Tibial artery (tissue), 4 donors: ENCODE data around the gene ALS2.
"Not testable (repeated sequence)": the region's sequence is repeated elsewhere in the genome, so short reads cannot be mapped to it uniquely, and the experiment has no call there.

ENCODE experiments used
- DNase-seq, 2 donors: peaks; one replicate each; pipeline ENCODE4 v3.0.0-alpha.2; 2019
- H3K27ac ChIP-seq, 2 donors: fragments of 200-600 bp; sonication (generic) in 1 of 2; 1 replicate in 1 of 2; 2 replicates in 1 of 2; pipeline ENCODE4 v1.5.1; 2018 to 2019; ENCODE audit warnings: mild to moderate bottlenecking in 1 of 2
- H3K27me3 ChIP-seq, 2 donors: fragments of 200-600 bp; sonication (generic) in 1 of 2; one replicate each; pipeline versions ENCODE4 v1.5.1 to v1.6.0; 2016 to 2019
- H3K36me3 ChIP-seq, 3 donors: fragments of 200-600 bp; sonication (generic) in 2 of 3; one replicate each; pipeline ENCODE4 v1.5.1; 2016 to 2019; ENCODE audit warnings: mild to moderate bottlenecking in 2 of 3
- H3K4me1 ChIP-seq, 4 donors: fragments of 200-600 bp; sonication (generic) in 2 of 4; 1 replicate in 3 of 4; 2 replicates in 1 of 4; pipeline ENCODE4 v1.5.1; 2016 to 2019
- H3K4me3 ChIP-seq, 2 donors: fragments of 200-600 bp; sonication (generic) in 1 of 2; 1 replicate in 1 of 2; 2 replicates in 1 of 2; pipeline ENCODE4 v1.5.1; 2018 to 2019; ENCODE audit warnings: mild to moderate bottlenecking in 2 of 2
- H3K9me3 ChIP-seq, 3 donors: fragments of 200-600 bp; sonication (generic) in 1 of 3; one replicate each; pipeline ENCODE4 v1.5.1; 2016 to 2019
- CTCF ChIP-seq, 2 experiments: fragments of 200-600 bp in 1 of 2; fragments of 450-650 bp in 1 of 2; IDR thresholded peaks; one replicate each; pipeline ENCODE4 v1.5.1; 2017 to 2019; ENCODE audit warnings: antibody characterized with exemption in 2 of 2, mild to moderate bottlenecking in 1 of 2, moderate library complexity in 1 of 2
- intact Hi-C: fragments of 100-400 bp; cut with DNase I; formaldehyde crosslinking; loops from one replicate; pipeline ENCODE4 v1.15.0; 2023; ENCODE audit warnings: low total_unique reads

The ALS2 gene

GRCh38 chr2:201808027-201808426, 27.3 kb upstream of the ALS2 start:
- H3K27ac ChIP-seq, result peak overlapping the region; percentile 79 to 84
- no peak for TF ChIP-seq CTCF (IDR thresholded peaks at IDR 0.05)
- intact Hi-C loops, result no loop called here

GRCh38 chr2:201807452-201807999, 26.8 kb upstream of the ALS2 start:
- intact Hi-C loops, result no loop called here
- Histone ChIP-seq H3K27me3 (no peaks in the 10 kb centered on the region), H3K27ac (peak overlapping the region; percentile 79 to 84), H3K36me3 (no peaks in the 10 kb centered on the region), H3K9me3 (no peaks in the 10 kb centered on the region), H3K4me1 (peaks cover 0 to 30% (median 17%) of the 10 kb centered on the region in 4 donors), H3K4me3 (no peak overlapping the region)
- TF ChIP-seq CTCF (IDR thresholded peaks at IDR 0.05), result no peak
- peak; percentile 61 to 74 for DNase-seq

More at GRCh38 chr2:201808027-201808426, 27.3 kb upstream of the ALS2 start:
- no peaks in the 10 kb centered on the region for H3K27me3 ChIP-seq
- no peaks in the 10 kb centered on the region for H3K36me3 ChIP-seq
- peaks cover 0 to 30% (median 17%) of the 10 kb centered on the region in 4 donors for H3K4me1 ChIP-seq
- H3K4me3 ChIP-seq, result no peak overlapping the region
- no peak for DNase-seq
- no peaks in the 10 kb centered on the region for H3K9me3 ChIP-seq

- TF ChIP-seq CTCF (IDR thresholded peaks at IDR 0.05), result no peak
- Histone ChIP-seq H3K36me3 (no peaks in the 10 kb centered on the region), H3K27me3 (no peaks in the 10 kb centered on the region), H3K4me3 (peak within 1 kb of the TSS in 1 of 2 donors; percentile 16), H3K4me1 (peaks cover 0 to 30% (median 17%) of the 10 kb centered on the region in 4 donors), H3K27ac (peak within 1 kb of the TSS; percentile 79 to 84), H3K9me3 (no peaks in the 10 kb centered on the region)
- intact Hi-C loops, result no loop called here
- DNase-seq, result peak in 1 of 2 donors; percentile 30
Measured at GRCh38 chr2:201806442-201807170, 25.9 kb upstream of the ALS2 start, which contains the start of gene CDK15. Gene CDK15 (plus strand): TSS chr2:201806537. CDS start chr2:201806665, 128 bp downstream.

- not testable (repeated sequence) for H3K36me3 ChIP-seq, H3K27me3 ChIP-seq, DNase-seq, H3K9me3 ChIP-seq, H3K4me3 ChIP-seq
- Histone ChIP-seq H3K27ac (peak overlapping the region; percentile 23 to 67), H3K4me1 (peaks cover 0 to 30% (median 1%) of the 10 kb centered on the region in 4 donors)
- intact Hi-C loops, result loop anchor here (5.0 kb wide), 3 partner anchors 58 to 378 kb away; no protein-coding TSS in a partner anchor
Measured at GRCh38 chr2:201798914-201799285, 18.2 kb upstream of the ALS2 start.

GRCh38 chr2:201798252-201798913, 17.6 kb upstream of the ALS2 start:
- TF ChIP-seq CTCF (IDR thresholded peaks at IDR 0.05), result no peak
- DNase-seq, result no peak
- Histone ChIP-seq H3K9me3 (no peaks in the 10 kb centered on the region), H3K4me1 (peaks cover 0 to 30% (median 1%) of the 10 kb centered on the region in 4 donors), H3K27me3 (no peaks in the 10 kb centered on the region), H3K36me3 (no peaks in the 10 kb centered on the region), H3K4me3 (no peak overlapping the region), H3K27ac (peak overlapping the region; percentile 61 to 67)
- intact Hi-C loops, result loop anchor here (5.0 kb wide), 3 partner anchors 59 to 379 kb away; no protein-coding TSS in a partner anchor
